Lower leg skin (tissue), 3 donors: Measurements from ENCODE around the gene PLA2G12A.

ENCODE experiments used
- CTCF ChIP-seq, 3 donors: fragments of 450-650 bp; IDR thresholded peaks; one replicate each; pipeline ENCODE4 v1.5.1; 2016; ENCODE audit warnings: antibody characterized with exemption in 3 of 3, mild to moderate bottlenecking in 3 of 3, moderate library complexity in 2 of 3
- POLR2A ChIP-seq, 2 donors: fragments of 450-650 bp; IDR thresholded peaks; one replicate each; pipeline ENCODE4 v1.6.1; 2016 to 2017; ENCODE audit warnings: antibody characterized with exemption in 2 of 2, mild to moderate bottlenecking in 1 of 2, moderate library complexity in 1 of 2

- no peak for TF ChIP-seq CTCF (IDR thresholded peaks at IDR 0.05)
- TF ChIP-seq POLR2A (IDR thresholded peaks at IDR 0.05): no peak
Measured at GRCh38 chr4:109698656-109699055, 31.2 kb downstream of the PLA2G12A start.
